Mucosa of descending colon (tissue), 3 donors: ENCODE data around the gene MAGI2. TPM values are rescaled to one million over a fixed set of nuclear protein-coding genes. Genes with fewer than 3 reads are reported as not detected.

Source experiments
- ATAC-seq: fragments of 200-7000 bp; cut with Tn5 transposase; one replicate; pipeline ENCODE4 v1.9.1; 2020; ENCODE audit warnings: mild to moderate bottlenecking, moderate library complexity
- DNase-seq, 3 donors: peaks; one replicate each; pipeline ENCODE4 v3.0.0-alpha.2; 2020
- H3K36me3 ChIP-seq: fragments of 200-600 bp; one replicate; pipeline ENCODE4 v1.8.0; 2021; ENCODE audit warnings: low read depth, mild to moderate bottlenecking
- H3K4me1 ChIP-seq: fragments of 200-600 bp; one replicate; pipeline ENCODE4 v1.8.0; 2021; ENCODE audit warnings: low read depth, mild to moderate bottlenecking
- H3K4me3 ChIP-seq: fragments of 200-600 bp; one replicate; pipeline ENCODE4 v1.8.0; 2021; ENCODE audit warnings: mild to moderate bottlenecking
- H3K9me3 ChIP-seq: fragments of 200-600 bp; one replicate; pipeline ENCODE4 v1.8.0; 2021; ENCODE audit warnings: mild to moderate bottlenecking
- intact Hi-C, 2 donors: fragments of 100-400 bp; cut with DNase I in 1 of 2; cut with micrococcal nuclease in 1 of 2; formaldehyde crosslinking; loops; one replicate each; pipeline versions ENCODE4 v1.11.0 to v1.11.1; 2022; cut with DNase I, micrococcal nuclease
- total RNA-seq, 3 donors: library from RNA; stranded (reverse); fragmentation: NEBNext Ultra II Directional in 2 of 3; extraction: Animal tissue kit (Norgen Biotek cat#: 25700) in 2 of 3; gene quantifications; one replicate each; pipeline versions ENCODE4 v1.2.1 to v1.2.4, GENCODE V29; 2021 to 2023
- TF ChIP-seq, protein P1 (sequence below): fragments of 200-600 bp; IDR thresholded peaks from one replicate; pipeline ENCODE4 v1.8.0; 2022; ENCODE audit warnings: antibody characterized with exemption, mild to moderate bottlenecking
- donor health status: DM: no; HTN: no; CAD: no; lungs with moderate emphysema.
- donor health status: DM: no; HTN: no; CAD: no.
- donor health status: DM: no; HTN: yes; CAD: no.

The MAGI2 gene
- total RNA-seq, 3 donors from 2014 or later, result 1.9 to 14.5 (median 2.7) TPM

DNA sequence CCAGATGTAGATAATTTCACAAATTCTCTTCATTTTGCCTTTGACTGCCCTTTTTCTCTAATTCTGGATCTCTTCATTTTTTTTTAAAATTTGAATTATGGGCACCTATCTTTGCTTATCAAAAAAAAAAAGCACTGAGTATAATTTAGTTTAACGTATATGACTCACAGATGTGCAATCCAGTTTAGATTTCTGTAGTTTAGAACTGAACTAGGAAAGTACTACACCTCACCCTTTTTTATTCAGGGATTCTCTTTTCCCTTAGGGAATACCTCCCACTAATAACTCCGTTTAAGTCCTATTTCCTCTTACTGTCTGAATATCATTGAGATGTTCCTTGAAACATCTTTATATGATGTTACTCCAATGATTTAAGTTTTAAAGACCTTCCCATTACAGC lies 665.0 kb downstream of the MAGI2 start:
- no peaks in the 10 kb centered on the region for H3K4me1 ChIP-seq
- TF ChIP-seq, protein P1, sequence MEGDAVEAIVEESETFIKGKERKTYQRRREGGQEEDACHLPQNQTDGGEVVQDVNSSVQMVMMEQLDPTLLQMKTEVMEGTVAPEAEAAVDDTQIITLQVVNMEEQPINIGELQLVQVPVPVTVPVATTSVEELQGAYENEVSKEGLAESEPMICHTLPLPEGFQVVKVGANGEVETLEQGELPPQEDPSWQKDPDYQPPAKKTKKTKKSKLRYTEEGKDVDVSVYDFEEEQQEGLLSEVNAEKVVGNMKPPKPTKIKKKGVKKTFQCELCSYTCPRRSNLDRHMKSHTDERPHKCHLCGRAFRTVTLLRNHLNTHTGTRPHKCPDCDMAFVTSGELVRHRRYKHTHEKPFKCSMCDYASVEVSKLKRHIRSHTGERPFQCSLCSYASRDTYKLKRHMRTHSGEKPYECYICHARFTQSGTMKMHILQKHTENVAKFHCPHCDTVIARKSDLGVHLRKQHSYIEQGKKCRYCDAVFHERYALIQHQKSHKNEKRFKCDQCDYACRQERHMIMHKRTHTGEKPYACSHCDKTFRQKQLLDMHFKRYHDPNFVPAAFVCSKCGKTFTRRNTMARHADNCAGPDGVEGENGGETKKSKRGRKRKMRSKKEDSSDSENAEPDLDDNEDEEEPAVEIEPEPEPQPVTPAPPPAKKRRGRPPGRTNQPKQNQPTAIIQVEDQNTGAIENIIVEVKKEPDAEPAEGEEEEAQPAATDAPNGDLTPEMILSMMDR, result no peak
- no peak for DNase-seq
- intact Hi-C loops, result no loop called here
- H3K9me3 ChIP-seq, result no peaks in the 10 kb centered on the region
- H3K36me3 ChIP-seq, result no peaks in the 10 kb centered on the region
- no peak overlapping the region for H3K4me3 ChIP-seq
- no peak for ATAC-seq

GRCh38 chr7:78787854-78788253 lies 665.6 kb downstream of the MAGI2 start:
- no peak for DNase-seq
- intact Hi-C loops, result no loop called here
- Histone ChIP-seq H3K9me3 (no peaks in the 10 kb centered on the region), H3K4me3 (no peak overlapping the region), H3K36me3 (no peaks in the 10 kb centered on the region), H3K4me1 (no peaks in the 10 kb centered on the region)
- no peak for ATAC-seq
- TF ChIP-seq, protein P1, result no peak

DNA sequence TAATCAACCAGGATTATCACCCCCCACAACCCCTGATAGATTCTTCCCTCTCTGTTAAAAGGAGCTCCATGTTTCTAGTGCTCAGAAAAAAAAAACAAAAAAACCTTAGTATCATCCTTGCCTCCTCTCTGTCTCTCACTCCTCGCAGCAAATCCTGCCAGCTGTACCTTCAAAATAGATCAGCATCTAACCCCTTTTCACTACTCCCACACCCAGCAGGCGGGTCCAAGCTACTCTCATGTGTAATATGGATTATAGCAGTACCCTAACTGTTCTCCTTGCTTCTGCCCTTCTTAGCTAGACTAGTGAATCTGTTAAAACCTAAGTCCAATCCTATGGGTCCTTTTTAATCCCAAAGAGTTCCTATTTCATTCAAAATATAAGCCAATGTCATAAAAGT lies 667.4 kb downstream of the MAGI2 start:
- ATAC-seq, result no peak
- intact Hi-C loops, result no loop called here

DNA sequence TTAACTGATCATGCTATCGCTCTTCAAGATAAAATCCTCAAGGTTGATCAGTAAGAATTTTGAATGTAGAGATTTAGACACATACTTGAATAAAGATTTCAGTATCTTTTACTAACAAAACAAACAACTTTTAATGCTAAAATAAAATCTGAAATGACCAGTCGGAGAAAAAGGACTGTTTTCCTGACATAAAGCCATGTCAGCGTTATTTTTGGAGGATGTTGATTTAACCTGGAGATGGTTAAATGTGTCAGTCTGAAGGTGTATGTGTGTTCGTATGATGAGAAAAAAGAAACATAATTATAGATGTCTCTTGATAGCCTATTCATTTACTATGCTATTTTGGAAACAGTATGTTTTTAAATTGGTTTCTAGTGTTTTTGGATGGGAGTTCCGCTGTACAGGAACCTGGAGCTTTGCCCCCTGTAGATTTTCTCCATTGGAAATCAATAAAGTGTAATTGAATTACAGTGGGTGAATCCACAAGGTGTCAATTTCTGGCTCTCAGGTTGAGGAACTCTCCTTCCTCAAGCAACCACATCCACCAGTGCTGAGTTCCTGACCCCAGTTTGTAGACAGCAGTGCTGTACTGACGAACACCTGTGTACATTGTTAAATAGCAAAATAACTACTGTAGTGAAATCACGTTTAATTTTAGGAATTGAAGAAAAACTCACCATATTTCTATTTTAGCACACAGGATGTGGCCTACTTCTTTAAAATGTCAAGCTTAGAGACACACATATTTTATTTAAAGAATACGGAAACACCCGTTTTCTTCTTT lies 670.1 kb downstream of the MAGI2 start:
- no peak for DNase-seq
- TF ChIP-seq, protein P1, result no peak
- no peak for ATAC-seq
- intact Hi-C loops, result no loop called here
- Histone ChIP-seq H3K36me3 (no peaks in the 10 kb centered on the region), H3K4me3 (no peak overlapping the region), H3K4me1 (no peaks in the 10 kb centered on the region), H3K9me3 (no peaks in the 10 kb centered on the region)

More for the DNA sequence above, 667.4 kb downstream of the MAGI2 start:
- no peak for DNase-seq
- TF ChIP-seq, protein P1, result no peak
- no peak overlapping the region for H3K4me3 ChIP-seq
- no peaks in the 10 kb centered on the region for H3K4me1 ChIP-seq
- H3K36me3 ChIP-seq, result no peaks in the 10 kb centered on the region
- H3K9me3 ChIP-seq, result no peaks in the 10 kb centered on the region

DNA sequence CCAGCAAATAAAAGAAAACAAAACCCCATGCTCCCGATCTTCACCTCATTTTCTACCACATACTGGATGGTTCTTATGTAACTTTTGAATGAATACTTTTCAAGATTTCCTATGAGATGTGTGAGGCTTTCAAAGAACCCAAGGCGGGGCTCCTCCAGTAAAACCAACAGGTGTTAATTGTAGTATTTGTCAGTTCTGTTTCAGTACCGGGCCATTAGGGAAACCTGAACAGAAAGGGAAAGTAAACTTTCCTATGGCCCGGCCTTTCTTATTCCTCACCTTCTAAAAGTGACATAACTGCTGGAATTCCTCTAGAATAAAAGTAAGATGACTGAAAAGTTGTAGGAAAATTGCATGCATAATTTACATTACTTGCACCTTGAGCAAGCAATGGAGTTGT lies 672.9 kb downstream of the MAGI2 start:
- H3K36me3 ChIP-seq, result no peaks in the 10 kb centered on the region
- intact Hi-C loops, result no loop called here
- H3K4me1 ChIP-seq, result no peaks in the 10 kb centered on the region
- no peak for ATAC-seq
- TF ChIP-seq, protein P1, result no peak
- no peaks in the 10 kb centered on the region for H3K9me3 ChIP-seq
- no peak for DNase-seq
- no peak overlapping the region for H3K4me3 ChIP-seq
